ENCODE data around the gene ARHGAP24. TPM values are rescaled to one million over a fixed set of nuclear protein-coding genes. Genes with fewer than 3 reads are reported as not detected.

The ARHGAP24 gene
- total RNA-seq (2014; rRNA removed; shearing (Covaris generic)), result 1.3 and 2.6 TPM in 2 replicates

DNA sequence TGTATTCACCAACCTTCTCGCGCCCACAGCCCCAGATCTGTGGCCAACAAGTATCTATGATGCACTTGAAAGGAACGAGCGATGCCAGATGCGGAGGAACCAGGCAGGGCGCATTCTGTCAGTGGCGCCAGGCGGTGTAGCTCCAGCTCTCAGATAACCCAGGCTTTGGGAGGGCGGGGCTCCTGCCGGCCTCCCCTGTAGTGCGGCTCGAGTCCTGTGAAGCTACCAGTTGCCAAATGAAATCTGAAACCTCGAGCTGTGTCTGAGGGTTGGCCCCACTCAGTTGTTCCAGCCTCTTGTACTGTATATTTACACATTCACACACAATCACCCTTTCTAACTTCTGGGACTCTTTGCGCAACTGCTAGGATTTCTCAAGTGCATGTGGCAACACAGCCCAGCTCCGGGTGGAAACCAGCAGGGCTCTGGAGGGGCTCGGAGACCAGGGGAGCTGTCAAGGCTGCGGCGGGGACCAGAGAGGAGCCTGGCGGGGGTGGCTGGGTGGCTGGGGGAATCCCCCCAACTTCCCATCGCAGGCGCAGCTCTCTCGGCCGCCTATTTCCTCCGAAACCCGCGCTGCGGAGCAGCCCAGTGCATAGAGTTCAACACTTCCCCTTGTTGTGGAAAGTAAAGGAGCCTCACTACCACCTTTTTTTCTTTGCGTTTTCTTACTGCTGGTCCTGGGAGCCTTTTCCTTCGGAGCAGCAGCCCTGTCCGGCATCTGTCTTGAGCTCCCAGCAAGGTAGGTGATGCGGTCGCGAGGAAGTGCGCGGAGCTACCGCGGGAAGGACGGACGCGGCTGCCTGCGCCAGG is at the start of gene ARHGAP24:
ARHGAP24 (plus strand) TSS at position 333 of the 813 bp plus-strand sequence.
- DNase-seq (ENCODE audit: low spot score), result peak; percentile 86

DNA sequence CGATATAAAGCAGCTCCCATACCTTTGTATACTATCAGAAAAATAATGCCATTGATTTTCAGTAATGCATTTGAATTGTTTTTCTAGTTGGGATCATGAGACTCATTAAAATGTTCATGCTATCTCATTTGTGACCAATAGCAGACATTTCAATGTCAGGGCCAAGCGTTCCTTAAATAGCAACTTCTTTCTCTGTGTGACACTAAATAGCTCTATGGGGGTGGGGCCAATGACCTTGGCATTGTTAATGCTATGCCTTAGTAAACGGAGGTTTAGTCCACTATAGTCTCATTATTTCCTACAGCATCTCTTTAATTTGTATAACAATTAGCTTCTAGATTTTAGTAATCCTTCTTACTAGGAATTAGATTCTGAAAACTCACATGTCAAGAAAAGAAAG is 48.6 kb upstream of the ARHGAP24 start:
- no peak for DNase-seq (ENCODE audit: low spot score)

DNA sequence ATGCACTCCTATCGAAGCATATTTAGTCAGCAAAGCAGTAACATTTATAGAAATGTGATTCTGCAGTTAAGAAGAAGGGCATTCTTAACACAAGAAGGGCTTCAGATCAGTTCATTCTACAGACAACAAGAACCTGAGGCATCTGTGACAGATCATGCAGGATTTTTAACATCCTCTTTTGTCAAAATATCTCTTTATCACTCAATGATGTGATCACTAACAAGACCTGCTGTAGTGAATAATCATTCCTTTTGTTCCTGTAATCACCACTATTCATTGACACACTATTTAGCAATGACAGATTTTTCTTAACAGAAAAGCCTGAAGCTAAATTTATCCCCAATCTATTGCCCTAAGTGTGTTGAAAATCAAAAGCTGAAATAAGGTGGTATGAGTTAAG is 47.8 kb upstream of the ARHGAP24 start:
- DNase-seq (ENCODE audit: low spot score), result no peak

DNA sequence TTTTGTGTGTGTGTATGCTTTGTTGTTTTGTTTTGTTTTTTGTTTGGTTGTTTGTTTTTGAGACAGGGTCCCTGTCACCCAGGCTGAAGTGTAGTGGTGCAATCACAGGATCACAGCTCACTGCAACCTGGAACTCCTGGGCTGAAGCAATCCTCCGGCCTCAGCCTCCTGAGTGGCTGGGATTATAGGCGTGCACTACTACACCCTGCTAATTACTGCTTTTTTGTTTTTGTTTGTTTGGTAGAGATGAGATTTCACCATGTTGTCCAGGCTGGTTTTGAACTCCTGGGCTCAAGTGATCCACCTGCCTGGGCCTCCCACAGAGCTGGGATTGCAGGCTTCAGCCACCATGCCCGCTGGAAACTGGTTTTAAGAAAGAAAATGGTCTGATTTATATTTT is 44.7 kb upstream of the ARHGAP24 start:
- DNase-seq (ENCODE audit: low spot score), result no peak

DNA sequence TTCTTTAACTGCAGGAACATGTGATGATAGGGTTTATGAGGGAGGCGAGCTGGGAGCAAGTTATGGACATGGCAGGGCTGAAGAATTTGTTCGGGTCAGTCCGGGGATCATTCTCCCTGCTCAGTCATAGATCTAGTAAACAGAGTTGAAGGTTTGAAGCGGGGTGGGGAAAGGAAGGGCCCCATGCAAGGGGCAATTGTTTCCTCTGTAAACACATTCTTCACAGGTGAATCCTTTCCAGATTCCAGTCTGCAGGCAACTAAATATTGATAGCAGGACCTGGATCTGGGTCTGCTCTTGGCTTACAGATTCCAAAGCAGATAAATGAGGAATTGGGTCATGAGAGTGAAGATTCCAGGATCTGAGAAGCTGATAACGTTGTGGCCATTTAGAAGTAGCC is 44.3 kb upstream of the ARHGAP24 start:
- DNase-seq (ENCODE audit: low spot score), result no peak

DNA sequence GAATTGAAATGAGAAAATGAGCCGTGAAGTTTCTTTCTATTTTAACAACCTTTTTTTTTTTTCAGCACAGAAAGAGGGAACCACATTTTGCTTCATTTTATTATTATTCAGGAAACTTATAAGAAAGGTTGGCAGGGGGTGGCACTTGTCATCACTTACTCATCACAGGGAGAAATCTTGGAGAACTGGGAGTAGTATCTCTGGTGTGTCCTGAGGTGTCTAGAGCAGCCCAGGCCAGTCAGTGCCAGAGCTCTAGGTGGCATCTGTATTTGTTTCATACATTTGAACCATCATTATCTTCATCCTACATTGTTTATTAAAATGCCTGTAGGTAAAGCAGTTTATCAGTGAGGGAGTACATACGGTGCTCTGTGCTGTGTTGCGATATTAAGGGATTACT is 43.8 kb upstream of the ARHGAP24 start:
- no peak for DNase-seq (ENCODE audit: low spot score)

DNA sequence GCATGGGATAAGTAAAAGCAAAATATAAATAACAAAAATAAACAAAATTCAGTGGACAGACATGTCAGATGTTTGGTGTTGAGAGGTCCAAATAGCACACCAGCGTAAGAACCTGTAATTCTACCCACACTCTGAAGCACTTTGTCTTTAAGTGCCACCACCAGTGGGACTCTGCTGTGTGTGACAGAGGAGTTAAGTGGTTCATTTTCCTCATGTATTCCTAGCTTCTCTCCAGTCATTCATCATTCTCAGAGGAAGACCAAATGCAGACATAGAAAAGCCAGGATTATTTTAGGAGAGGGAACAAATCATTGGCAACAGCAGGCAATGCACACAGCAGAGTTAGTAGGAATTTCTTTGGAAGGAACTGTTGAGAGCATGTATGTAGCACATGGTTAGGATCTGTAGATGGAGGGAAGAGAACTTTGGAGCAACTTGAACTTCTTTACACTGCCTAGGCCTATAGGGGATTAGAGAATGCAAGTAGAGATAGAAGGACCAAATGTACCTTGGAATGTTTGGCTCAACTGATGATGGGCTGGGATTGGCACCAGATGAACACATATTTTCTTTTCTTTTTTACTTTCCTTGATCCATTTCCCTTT is 43.0 kb upstream of the ARHGAP24 start:
- no peak for DNase-seq (ENCODE audit: low spot score)

DNA sequence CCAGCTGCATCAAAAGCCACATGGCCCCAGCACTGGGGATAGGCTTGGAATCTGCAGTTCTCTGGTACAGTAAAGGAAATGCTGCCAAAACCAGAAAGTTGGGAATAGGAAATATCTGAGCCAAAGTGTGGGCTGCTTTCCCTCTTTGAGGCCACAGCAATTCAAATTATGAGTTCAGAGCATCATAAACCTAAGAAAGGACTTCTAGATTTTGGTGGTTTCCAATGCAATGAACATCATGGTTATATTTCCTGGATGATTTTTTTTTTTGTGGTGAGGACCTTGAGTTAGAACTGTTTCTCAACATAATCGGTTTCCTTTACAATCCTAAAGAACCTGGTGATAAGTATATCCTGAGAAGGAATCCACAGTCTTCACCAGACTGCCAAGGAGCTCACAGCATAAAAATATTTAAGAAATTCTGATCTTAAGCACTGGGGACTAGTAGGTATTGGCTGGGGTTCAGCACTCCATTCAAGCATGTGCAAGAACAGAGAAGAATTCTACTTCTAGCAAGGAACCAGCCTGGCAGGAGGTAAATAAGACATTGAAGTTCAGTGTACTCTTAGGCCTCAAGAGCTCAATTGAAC is 29.8 kb upstream of the ARHGAP24 start:
- DNase-seq (ENCODE audit: low spot score), result no peak

DNA sequence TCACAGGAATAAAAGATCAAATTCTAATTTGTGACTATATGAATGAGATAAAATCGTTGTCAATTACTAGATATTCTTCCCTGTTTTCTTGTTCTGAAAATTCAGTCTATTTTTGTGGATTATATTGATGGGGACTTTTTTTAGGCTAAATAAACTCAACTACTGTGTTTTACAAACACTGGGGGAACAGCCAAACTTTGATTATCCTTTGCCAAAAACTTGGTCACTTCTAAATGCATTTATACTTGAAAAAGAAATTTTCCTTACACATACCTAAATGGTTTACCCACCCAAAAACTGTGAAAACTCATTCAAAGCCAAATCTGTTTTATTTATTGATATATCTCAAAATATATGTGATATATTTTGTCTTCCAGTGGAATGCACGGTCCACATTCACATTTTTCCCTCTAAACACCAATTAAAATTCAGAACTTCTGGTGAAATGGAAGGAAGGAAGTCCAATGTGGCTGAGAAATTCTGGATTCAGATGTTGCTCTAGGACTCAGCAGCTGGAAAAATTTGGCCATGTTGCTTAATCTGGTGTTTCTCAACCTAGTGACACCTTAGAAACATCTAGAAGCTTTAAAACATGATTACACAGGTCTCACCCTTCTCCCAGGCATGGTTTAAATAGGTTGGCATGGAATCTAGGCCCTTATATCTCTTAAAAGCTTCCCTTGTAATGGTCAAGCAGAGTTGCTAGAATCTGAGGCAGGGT is 28.6 kb upstream of the ARHGAP24 start:
- DNase-seq (ENCODE audit: low spot score), result no peak

DNA sequence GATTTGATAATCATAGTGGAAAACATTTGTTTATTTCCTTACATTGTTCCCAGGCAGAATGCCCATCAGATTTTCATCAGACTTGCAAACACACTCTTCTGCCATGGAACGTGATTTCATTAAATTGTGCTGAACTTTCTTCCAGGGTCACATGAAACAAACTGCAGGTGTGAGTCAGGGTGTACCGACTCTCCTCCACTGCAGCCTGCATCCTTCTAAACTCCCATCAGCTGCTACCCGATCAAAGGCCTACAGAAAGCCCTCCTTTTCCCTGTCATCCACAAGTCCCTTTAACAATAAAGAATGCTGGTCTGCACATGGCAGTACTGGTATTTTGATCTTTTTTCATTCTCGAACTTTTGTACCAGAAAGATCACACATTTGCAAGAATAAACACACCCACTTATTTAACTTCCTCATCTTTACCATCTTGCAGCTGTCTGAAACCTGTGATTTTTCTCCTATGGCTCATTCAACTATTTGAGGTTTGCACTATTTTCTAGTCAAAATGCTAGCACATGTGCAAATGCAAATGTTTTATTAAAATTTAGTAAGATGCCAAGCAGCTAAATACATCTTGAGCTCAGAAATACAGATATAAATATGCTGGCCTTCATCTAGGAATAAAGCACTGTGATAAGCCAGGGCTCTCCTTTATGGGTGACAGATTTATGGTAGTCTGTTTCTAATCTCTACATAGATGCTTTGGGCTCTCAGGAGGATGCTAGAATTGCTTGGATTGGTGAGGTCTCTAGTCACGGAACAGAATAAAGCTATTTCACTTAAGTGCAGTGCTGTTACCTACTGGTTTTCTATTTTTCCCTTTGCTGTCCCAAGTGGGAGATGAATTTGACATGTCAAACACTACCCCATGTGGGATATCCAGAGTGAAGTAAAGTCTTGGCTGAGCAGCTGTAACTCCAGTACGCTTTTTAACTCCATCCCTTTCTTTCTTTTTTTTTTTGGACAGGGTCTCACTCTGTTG is 25.8 kb upstream of the ARHGAP24 start:
- DNase-seq (ENCODE audit: low spot score), result no peak

DNA sequence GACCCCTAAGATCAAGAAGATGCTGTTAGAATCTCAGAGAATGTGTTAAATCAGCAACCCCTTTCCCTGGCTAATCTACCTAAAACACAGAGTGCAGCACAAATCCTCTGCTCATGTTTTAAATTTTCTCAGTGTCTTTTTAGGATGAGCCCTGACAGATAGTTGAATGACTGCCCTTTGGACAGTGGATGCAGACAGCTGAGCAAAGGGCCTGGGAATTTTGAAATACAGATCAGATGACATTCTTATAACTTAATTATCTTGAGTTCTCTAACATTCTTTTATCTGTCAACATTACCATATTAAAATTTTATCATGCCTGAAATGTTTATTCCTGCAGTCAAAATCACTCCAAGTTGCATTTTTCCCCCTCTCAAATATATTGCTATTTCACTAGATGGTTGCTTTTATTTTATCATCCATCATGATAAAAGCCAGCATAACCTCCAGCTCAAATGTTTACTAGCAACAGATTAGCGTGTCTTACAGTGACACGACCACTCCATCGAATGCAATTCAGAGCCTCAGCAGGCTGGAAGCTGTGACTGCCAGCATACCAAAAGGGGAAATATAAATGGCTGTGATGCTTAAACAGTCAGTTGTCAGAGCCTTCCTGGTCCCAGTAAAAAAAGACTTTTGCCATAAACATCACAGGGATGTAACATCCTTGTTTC is 22.8 kb upstream of the ARHGAP24 start:
- DNase-seq (ENCODE audit: low spot score), result no peak

DNA sequence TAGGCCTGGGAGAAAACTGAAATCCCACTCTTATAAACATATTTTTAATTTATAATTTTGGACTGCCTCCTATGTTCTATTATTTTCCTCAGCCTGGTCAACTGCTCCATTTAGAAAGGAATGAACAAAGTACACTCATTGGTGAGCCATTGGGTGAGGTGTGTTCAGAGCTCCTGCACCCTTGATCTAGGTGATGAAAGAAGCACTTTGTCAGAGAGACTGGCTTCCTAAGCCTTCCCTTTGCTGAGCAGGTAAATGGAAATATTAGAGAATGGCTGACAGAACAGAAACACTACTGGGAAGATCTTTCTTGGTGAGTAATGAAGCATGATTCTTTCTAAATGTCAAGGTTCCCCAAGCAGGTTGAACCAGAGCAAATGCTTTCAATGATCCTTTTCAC is 19.0 kb upstream of the ARHGAP24 start:
- no peak for DNase-seq (ENCODE audit: low spot score)

DNA sequence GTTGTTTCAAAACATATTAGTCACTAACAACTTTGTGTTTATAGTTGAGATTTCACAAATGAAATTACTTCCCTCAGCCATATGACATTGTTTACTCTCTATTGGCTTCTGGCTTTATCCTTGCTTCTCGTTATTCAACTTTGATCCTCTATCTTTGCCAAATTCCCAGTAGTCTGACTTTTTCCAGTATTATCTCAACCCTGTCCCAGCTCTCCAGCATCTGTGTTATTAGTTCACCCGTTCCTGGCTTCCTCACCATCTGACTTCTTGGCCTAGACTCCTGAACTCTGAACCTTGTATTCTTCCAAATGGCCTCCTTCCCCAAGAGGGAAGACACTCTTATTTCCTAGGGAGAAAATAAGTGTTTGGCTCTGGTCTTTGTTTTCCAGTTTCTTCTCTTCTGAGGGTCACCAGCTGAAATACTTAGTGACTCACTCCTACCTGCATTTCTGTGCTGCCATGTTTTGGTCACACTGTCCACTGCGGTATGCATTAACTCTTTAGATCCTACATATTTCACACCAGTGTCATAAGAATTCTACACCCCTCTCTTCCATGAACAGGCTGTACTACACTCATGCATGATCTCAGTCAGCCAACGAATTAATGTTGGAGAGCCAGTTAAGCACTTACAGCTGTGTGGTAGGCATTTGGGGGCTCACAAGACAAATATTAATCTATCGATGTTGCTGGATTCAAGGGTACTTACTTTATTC is 17.0 kb upstream of the ARHGAP24 start:
- no peak for DNase-seq (ENCODE audit: low spot score)

DNA sequence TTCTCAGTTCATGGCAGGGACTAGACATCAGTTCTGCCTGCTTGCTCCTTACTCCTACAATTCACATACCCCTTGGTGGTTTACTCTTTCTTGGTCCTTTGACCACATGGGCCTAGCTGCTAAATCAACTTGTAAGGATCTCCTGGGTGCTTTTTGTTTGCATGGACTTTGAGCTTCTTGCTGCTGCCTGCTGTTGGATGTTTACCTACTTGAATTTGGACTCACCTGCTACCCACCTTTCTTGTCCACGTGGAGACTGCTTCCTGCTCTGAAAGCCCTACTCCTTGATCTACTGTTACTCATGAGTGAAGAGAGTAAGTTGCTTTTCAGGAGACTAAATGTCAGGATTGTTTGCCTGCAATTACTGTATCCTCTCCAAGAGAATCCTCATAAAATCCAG is 15.2 kb upstream of the ARHGAP24 start:
- DNase-seq (ENCODE audit: low spot score), result no peak

DNA sequence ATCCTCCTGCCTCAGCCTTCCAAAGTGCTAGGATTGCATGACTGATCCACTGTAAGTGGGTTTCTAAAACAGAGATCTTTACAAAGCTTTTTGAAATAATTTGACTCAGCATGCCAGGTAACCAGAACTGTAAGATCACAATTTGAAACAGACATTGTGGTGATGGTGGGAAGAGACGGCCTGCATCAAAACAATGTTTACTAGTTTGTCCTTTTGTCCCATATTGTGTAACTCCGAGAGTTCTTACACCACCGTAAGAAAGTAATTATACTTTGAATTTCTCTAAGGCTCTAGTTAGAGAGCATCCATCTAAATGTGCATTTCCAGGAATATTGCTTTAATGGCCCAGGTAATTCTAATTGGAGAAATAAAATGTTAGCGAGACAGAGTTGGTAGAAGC is 594 bp upstream of the ARHGAP24 start:
- DNase-seq (ENCODE audit: low spot score), result no peak

DNA sequence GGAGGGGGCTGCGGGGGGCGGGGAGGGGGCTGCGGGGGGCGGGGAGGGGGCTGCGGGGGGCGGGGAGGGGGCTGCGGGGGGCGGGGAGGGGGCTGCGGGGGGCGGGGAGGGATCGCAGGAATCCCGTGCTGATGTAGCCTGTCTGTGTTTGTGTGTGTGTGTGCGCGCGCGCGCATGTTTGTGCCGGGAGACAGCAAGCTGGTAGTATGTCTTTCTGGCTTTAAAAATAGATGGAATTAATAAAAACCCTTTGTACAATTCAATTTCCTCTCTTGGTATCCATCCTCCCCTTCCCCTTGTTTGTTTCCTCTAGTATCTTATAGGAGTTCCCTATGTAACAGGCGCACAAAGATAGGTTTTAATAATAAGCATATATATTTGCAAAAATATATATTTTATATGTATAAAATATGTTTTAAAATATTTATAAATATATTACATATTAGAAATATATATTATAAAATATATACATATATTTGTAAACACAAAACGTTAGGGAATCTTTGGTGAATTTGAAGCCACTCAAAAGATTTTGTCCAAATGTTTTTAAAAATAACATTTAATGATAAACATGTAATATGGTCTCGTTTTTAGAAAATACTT is 782 bp downstream of the ARHGAP24 start:
- DNase-seq (ENCODE audit: low spot score), result no peak

DNA sequence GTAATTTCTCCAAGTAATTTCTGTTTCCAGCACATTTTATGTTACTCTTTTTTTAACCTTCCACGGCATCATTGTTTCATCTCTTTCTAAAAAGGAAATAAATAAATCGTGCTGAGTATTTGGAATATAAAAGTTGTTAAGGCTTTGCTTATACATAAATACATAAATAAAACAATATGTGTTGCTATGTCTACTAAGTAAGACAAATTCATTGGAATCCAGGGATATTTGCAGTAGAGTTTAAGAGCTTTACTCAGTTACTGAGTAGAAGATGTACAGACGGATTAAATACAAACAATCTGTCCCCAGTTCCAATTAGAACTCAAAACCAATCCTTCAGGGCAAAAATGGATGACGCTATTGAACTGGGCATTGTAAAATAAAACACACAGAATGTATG is 1.4 kb downstream of the ARHGAP24 start:
- no peak for DNase-seq (ENCODE audit: low spot score)

DNA sequence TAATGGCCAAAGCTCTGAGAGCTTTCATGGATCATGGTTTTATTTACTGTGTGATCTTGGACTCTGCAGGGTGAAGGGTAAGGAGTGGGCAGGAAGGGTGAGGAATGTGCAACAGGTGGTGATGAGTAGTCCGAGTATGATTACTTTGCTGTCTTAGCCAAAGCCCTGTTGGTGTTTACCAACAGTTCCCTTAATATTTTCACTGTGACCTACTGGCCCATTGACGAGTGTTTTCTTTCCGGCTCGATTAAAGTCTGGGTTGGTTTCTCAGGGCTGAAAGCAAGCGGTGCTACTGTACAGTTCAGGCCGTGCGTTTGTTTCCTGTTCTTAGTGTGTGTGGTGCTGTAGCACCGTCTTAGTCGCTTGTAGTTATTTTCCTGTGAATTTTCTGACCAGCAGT is 2.6 kb downstream of the ARHGAP24 start:
- DNase-seq (ENCODE audit: low spot score), result no peak

DNA sequence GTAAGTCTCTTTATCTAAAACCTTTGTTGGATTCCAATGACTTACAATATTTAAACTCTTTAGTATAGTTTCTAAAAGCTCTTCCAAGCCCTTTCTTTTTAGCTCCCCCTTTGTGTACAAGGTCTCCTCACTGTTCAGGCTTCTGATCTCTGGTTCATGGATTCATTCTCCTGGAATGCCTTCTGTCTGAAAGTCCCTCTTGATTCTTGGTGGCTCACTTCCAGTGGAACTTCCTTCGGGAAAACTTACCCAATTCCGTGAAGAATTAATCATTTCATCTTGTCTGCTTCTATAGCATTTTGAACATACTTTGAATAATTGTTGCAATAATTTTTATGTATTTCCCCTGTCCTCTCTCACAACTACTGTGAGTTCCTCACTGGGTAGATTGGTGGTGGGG is 3.6 kb downstream of the ARHGAP24 start:
- no peak for DNase-seq (ENCODE audit: low spot score)
